IgD-negative memory B cell (primary cell): ENCODE measurements around the gene TRIB2. TPM values are rescaled to one million over a fixed set of nuclear protein-coding genes. Genes with fewer than 3 reads are reported as not detected.

Experiments used
- H3K27ac Mint-ChIP-seq, 3 donors: one replicate each; pipeline ENCODE4 v1.8.0; 2020 to 2022; ENCODE audit warnings: mild to moderate bottlenecking in 3 of 3, mixed read lengths in 3 of 3, moderate library complexity in 1 of 3
- H3K27me3 Mint-ChIP-seq: one replicate; pipeline ENCODE4 v1.8.0; 2021; ENCODE audit warnings: mixed read lengths
- H3K36me3 Mint-ChIP-seq: one replicate; pipeline ENCODE4 v1.8.0; 2020; ENCODE audit warnings: mild to moderate bottlenecking, mixed read lengths
- H3K4me1 Mint-ChIP-seq, 3 donors: one replicate each; pipeline ENCODE4 v1.8.0; 2020 to 2022; ENCODE audit warnings: mixed read lengths in 3 of 3, mild to moderate bottlenecking in 1 of 3
- H3K4me3 Mint-ChIP-seq, 4 donors: one replicate each; pipeline ENCODE4 v1.8.0; 2020 to 2022; ENCODE audit warnings: mild to moderate bottlenecking in 4 of 4, mixed read lengths in 4 of 4, moderate library complexity in 3 of 4
- H3K9me3 Mint-ChIP-seq, 3 donors: one replicate each; pipeline ENCODE4 v1.8.0; 2020 to 2021; ENCODE audit warnings: mixed read lengths in 3 of 3, mild to moderate bottlenecking in 1 of 3
- polyA plus RNA-seq: library from polyadenylated mRNA; unstranded; fragments of 300-500 nt; fragmentation: Illumina TruSeq; gene quantifications from one replicate; pipeline ENCODE4 v1.2.3, GENCODE V29; 2021

The TRIB2 gene
- polyA plus RNA-seq, 1 donor from 2014 or later: 41.2 TPM

GRCh38 chr2:12685956-12686355 is 30.8 kb upstream of the TRIB2 start:
- Mint-ChIP-seq H3K9me3 (peaks cover 3 to 6% (median 3%) of the 10 kb centered on the region in 3 donors), H3K4me3 (no peak overlapping the region), H3K27ac (no peak overlapping the region)

GRCh38 chr2:12686708-12687283 is 29.9 kb upstream of the TRIB2 start:
- peaks cover 0 to 5% (median 0%) of the 10 kb centered on the region in 3 donors for H3K4me1 Mint-ChIP-seq
- H3K36me3 Mint-ChIP-seq: peaks cover 2% of the 10 kb centered on the region
- no peak overlapping the region for H3K27ac Mint-ChIP-seq
- peaks cover 3 to 6% (median 5%) of the 10 kb centered on the region in 3 donors for H3K9me3 Mint-ChIP-seq
- peaks cover 16% of the 10 kb centered on the region for H3K27me3 Mint-ChIP-seq
- no peak overlapping the region for H3K4me3 Mint-ChIP-seq

More at GRCh38 chr2:12685956-12686355, 30.8 kb upstream of the TRIB2 start:
- Mint-ChIP-seq H3K4me1 (peaks cover 0 to 5% (median 0%) of the 10 kb centered on the region in 3 donors), H3K36me3 (peaks cover 2% of the 10 kb centered on the region), H3K27me3 (peaks cover 16% of the 10 kb centered on the region)

- Mint-ChIP-seq H3K27me3 (peaks cover 16% of the 10 kb centered on the region), H3K36me3 (peaks cover 2% of the 10 kb centered on the region), H3K27ac (no peak overlapping the region)
Measured at GRCh38 chr2:12688091-12688490, 28.6 kb upstream of the TRIB2 start.

GRCh38 chr2:12688893-12689292 is 27.8 kb upstream of the TRIB2 start:
- Mint-ChIP-seq H3K4me3 (no peak overlapping the region), H3K4me1 (peaks cover 0 to 5% (median 0%) of the 10 kb centered on the region in 3 donors), H3K9me3 (peaks cover 5 to 11% (median 11%) of the 10 kb centered on the region in 3 donors), H3K27me3 (peaks cover 15% of the 10 kb centered on the region), H3K36me3 (peaks cover 2% of the 10 kb centered on the region), H3K27ac (no peak overlapping the region)

More at GRCh38 chr2:12688091-12688490, 28.6 kb upstream of the TRIB2 start:
- no peak overlapping the region for H3K4me3 Mint-ChIP-seq
- H3K9me3 Mint-ChIP-seq: peaks cover 3 to 11% (median 11%) of the 10 kb centered on the region in 3 donors
- peaks cover 0 to 5% (median 0%) of the 10 kb centered on the region in 3 donors for H3K4me1 Mint-ChIP-seq

- Mint-ChIP-seq H3K36me3 (peaks cover 2% of the 10 kb centered on the region), H3K27me3 (peaks cover 2% of the 10 kb centered on the region), H3K4me1 (peaks cover 0 to 4% (median 2%) of the 10 kb centered on the region in 3 donors), H3K9me3 (peaks cover 5 to 11% (median 11%) of the 10 kb centered on the region in 3 donors), H3K27ac (no peak overlapping the region), H3K4me3 (no peak overlapping the region)
Measured at GRCh38 chr2:12693509-12693908, 23.2 kb upstream of the TRIB2 start.

GRCh38 chr2:12694990-12695774 is 21.6 kb upstream of the TRIB2 start:
- H3K27me3 Mint-ChIP-seq: no peaks in the 10 kb centered on the region
- H3K36me3 Mint-ChIP-seq: no peaks in the 10 kb centered on the region
- no peak overlapping the region for H3K4me3 Mint-ChIP-seq

GRCh38 chr2:12697617-12698016 is 19.1 kb upstream of the TRIB2 start:
- Mint-ChIP-seq H3K9me3 (peaks cover 0 to 2% (median 0%) of the 10 kb centered on the region in 3 donors), H3K27ac (no peak overlapping the region), H3K4me1 (peaks cover 0 to 4% (median 2%) of the 10 kb centered on the region in 3 donors), H3K36me3 (no peaks in the 10 kb centered on the region), H3K27me3 (no peaks in the 10 kb centered on the region), H3K4me3 (no peak overlapping the region)

More at GRCh38 chr2:12694990-12695774, 21.6 kb upstream of the TRIB2 start:
- Mint-ChIP-seq H3K27ac (no peak overlapping the region), H3K4me1 (peaks cover 0 to 4% (median 2%) of the 10 kb centered on the region in 3 donors), H3K9me3 (peaks cover 2 to 8% (median 5%) of the 10 kb centered on the region in 3 donors)

GRCh38 chr2:12700989-12701388 is 15.7 kb upstream of the TRIB2 start:
- no peak overlapping the region for H3K4me3 Mint-ChIP-seq
- H3K9me3 Mint-ChIP-seq: peaks cover 0 to 5% (median 1%) of the 10 kb centered on the region in 3 donors
- no peaks in the 10 kb centered on the region for H3K36me3 Mint-ChIP-seq
- H3K4me1 Mint-ChIP-seq: peaks cover 0 to 5% (median 0%) of the 10 kb centered on the region in 3 donors
- no peaks in the 10 kb centered on the region for H3K27me3 Mint-ChIP-seq
- H3K27ac Mint-ChIP-seq: no peak overlapping the region

- no peak overlapping the region for H3K27ac Mint-ChIP-seq
- H3K36me3 Mint-ChIP-seq: no peaks in the 10 kb centered on the region
- H3K27me3 Mint-ChIP-seq: no peaks in the 10 kb centered on the region
- peaks cover 0 to 5% (median 0%) of the 10 kb centered on the region in 3 donors for H3K4me1 Mint-ChIP-seq
- H3K9me3 Mint-ChIP-seq: peaks cover 0 to 5% (median 1%) of the 10 kb centered on the region in 3 donors
- H3K4me3 Mint-ChIP-seq: no peak overlapping the region
Measured at GRCh38 chr2:12701786-12702167, 15.0 kb upstream of the TRIB2 start.

GRCh38 chr2:12702168-12703121 is 14.3 kb upstream of the TRIB2 start:
- Mint-ChIP-seq H3K36me3 (no peaks in the 10 kb centered on the region), H3K27me3 (no peaks in the 10 kb centered on the region), H3K9me3 (peaks cover 0 to 5% (median 1%) of the 10 kb centered on the region in 3 donors), H3K4me1 (peaks cover 0 to 5% (median 0%) of the 10 kb centered on the region in 3 donors), H3K4me3 (no peak overlapping the region), H3K27ac (no peak overlapping the region)

- Mint-ChIP-seq H3K4me3 (no peak overlapping the region), H3K9me3 (peaks cover 0 to 5% (median 1%) of the 10 kb centered on the region in 3 donors), H3K27ac (no peak overlapping the region), H3K36me3 (no peaks in the 10 kb centered on the region), H3K4me1 (peaks cover 5 to 15% (median 13%) of the 10 kb centered on the region in 3 donors), H3K27me3 (no peaks in the 10 kb centered on the region)
Measured at GRCh38 chr2:12704378-12704777, 12.4 kb upstream of the TRIB2 start.

- H3K27me3 Mint-ChIP-seq: no peaks in the 10 kb centered on the region
- peaks cover 2% of the 10 kb centered on the region for H3K36me3 Mint-ChIP-seq
- peaks cover 0 to 5% (median 1%) of the 10 kb centered on the region in 3 donors for H3K9me3 Mint-ChIP-seq
- peaks cover 13 to 20% (median 17%) of the 10 kb centered on the region in 3 donors for H3K4me1 Mint-ChIP-seq
- peak overlapping the region in 1 of 3 donors; percentile 25 for H3K27ac Mint-ChIP-seq
- H3K4me3 Mint-ChIP-seq: no peak overlapping the region
Measured at GRCh38 chr2:12705230-12705629, 11.5 kb upstream of the TRIB2 start.

- no peaks in the 10 kb centered on the region for H3K27me3 Mint-ChIP-seq
- H3K4me1 Mint-ChIP-seq: peaks cover 18 to 25% (median 23%) of the 10 kb centered on the region in 3 donors
Measured at GRCh38 chr2:12705742-12706141, 11.0 kb upstream of the TRIB2 start.

GRCh38 chr2:12708508-12709206 is 8.1 kb upstream of the TRIB2 start:
- H3K4me1 Mint-ChIP-seq: peaks cover 29 to 31% (median 31%) of the 10 kb centered on the region in 3 donors
- H3K27ac Mint-ChIP-seq: peak overlapping the region in 1 of 3 donors; percentile 89
- no peaks in the 10 kb centered on the region for H3K27me3 Mint-ChIP-seq
- H3K36me3 Mint-ChIP-seq: peaks cover 2% of the 10 kb centered on the region
- peak overlapping the region in 1 of 4 donors; percentile 76 for H3K4me3 Mint-ChIP-seq
- peaks cover 0 to 5% (median 1%) of the 10 kb centered on the region in 3 donors for H3K9me3 Mint-ChIP-seq

More at GRCh38 chr2:12705742-12706141, 11.0 kb upstream of the TRIB2 start:
- peaks cover 0 to 5% (median 1%) of the 10 kb centered on the region in 3 donors for H3K9me3 Mint-ChIP-seq
- H3K36me3 Mint-ChIP-seq: peaks cover 2% of the 10 kb centered on the region
- H3K4me3 Mint-ChIP-seq: no peak overlapping the region
- no peak overlapping the region for H3K27ac Mint-ChIP-seq
